B cell (primary cell): ENCODE data around the gene NEUROD2. TPM values are rescaled to one million over a fixed set of nuclear protein-coding genes. Genes with fewer than 3 reads are reported as not detected.

Experiments used
- ATAC-seq: fragments of 200-7000 bp; cut with Tn5 transposase; one replicate; pipeline ENCODE4 v1.10.0; 2021; ENCODE audit warnings: low read depth, mild to moderate bottlenecking, moderate number of reproducible peaks, moderate library complexity
- CTCF ChIA-PET: fragments of 350-600 bp; sonication (Branson Sonifier 250); formaldehyde crosslinking; loops from one replicate; lab custom pipeline; 2021; ENCODE audit warnings: antibody characterized with exemption, inconsistent platforms; lab: Charles Lee
- POLR2A ChIA-PET: fragments of 350-600 bp; sonication (Branson Sonifier 250); formaldehyde crosslinking; loops from one replicate; lab custom pipeline; 2021; ENCODE audit warnings: antibody characterized with exemption; lab: Charles Lee
- DNase-seq: peaks from one replicate; pipeline ENCODE4 v3.0.0; 2013
- H2AFZ ChIP-seq: 2 replicates; pipeline ENCODE4 v1.6.1; 2012; ENCODE audit warnings: mild to moderate bottlenecking, low read depth, low read length; ENCODE audit not compliant: insufficient read depth, poor library complexity, severe bottlenecking
- H3K27ac ChIP-seq, 2 donors: 1 replicate in 1 of 2; 2 replicates in 1 of 2; pipeline ENCODE4 v1.5.1; 2012 to 2013; ENCODE audit warnings: low read length in 2 of 2, mild to moderate bottlenecking in 2 of 2, moderate library complexity in 1 of 2
- H3K27me3 ChIP-seq, 4 experiments: fragments of 200-600 bp in 1 of 4; sonication (generic) in 1 of 4; replicated peaks in 1 of 4; 1 replicate in 2 of 4; 2 replicates in 2 of 4; pipeline versions ENCODE4 v1.6.1 to v1.7.0; 2013 to 2016; ENCODE audit warnings: low read length in 3 of 4, mild to moderate bottlenecking in 2 of 4, mixed read lengths in 1 of 4, moderate library complexity in 1 of 4; ENCODE audit not compliant: insufficient read depth in 4 of 4, control insufficient read depth in 3 of 4; ENCODE audit errors: control extremely low read depth in 1 of 4
- H3K36me3 ChIP-seq, 2 experiments: replicated peaks in 1 of 2; 1 replicate in 1 of 2; 2 replicates in 1 of 2; pipeline versions ENCODE4 v1.6.1 to v1.7.1; 2013; ENCODE audit warnings: low read length in 1 of 2; ENCODE audit not compliant: insufficient read depth in 2 of 2, control insufficient read depth in 1 of 2; ENCODE audit errors: control extremely low read depth in 1 of 2, extremely low read depth in 1 of 2
- H3K4me1 ChIP-seq, 2 donors: fragments of 200-600 bp in 1 of 2; sonication (generic) in 1 of 2; 1 replicate in 1 of 2; 2 replicates in 1 of 2; pipeline versions ENCODE4 v1.5.1 to v1.6.1; 2013 to 2017; ENCODE audit warnings: low read length in 2 of 2; ENCODE audit not compliant: control insufficient read depth in 2 of 2, insufficient read depth in 2 of 2
- H3K4me2 ChIP-seq: replicated peaks from 2 replicates; pipeline ENCODE3; 2012; ENCODE audit warnings: mild to moderate bottlenecking, low read depth, low read length; ENCODE audit not compliant: poor library complexity, severe bottlenecking
- H3K4me3 ChIP-seq, 5 experiments: fragments of 200-600 bp in 1 of 5; sonication (generic) in 1 of 5; 1 replicate in 3 of 5; 2 replicates in 2 of 5; pipeline versions ENCODE4 v1.5.1 to v1.7.0; 2011 to 2016; ENCODE audit warnings: low read length in 4 of 5, mild to moderate bottlenecking in 4 of 5, low read depth in 2 of 5, control low read depth in 1 of 5, moderate library complexity in 1 of 5; ENCODE audit not compliant: insufficient read depth in 1 of 5; ENCODE audit errors: control extremely low read depth in 1 of 5, extremely low read depth in 1 of 5
- H3K79me2 ChIP-seq: fragments of 200-600 bp; sonication (generic); one replicate; pipeline ENCODE4 v1.6.0; 2016; ENCODE audit warnings: low read length; ENCODE audit not compliant: control insufficient read depth, insufficient read depth
- H3K9ac ChIP-seq: fragments of 200-600 bp; sonication (generic); 2 replicates; pipeline ENCODE4 v1.6.1; 2017; ENCODE audit warnings: mild to moderate bottlenecking, low read length, moderate library complexity
- H3K9me3 ChIP-seq, 3 donors: one replicate each; pipeline versions ENCODE4 v1.6.1 to v1.7.1; 2013; ENCODE audit warnings: low read length in 2 of 3; ENCODE audit not compliant: control insufficient read depth in 2 of 3, insufficient read depth in 1 of 3; ENCODE audit errors: control extremely low read depth in 1 of 3
- H4K20me1 ChIP-seq: 2 replicates; pipeline ENCODE4 v1.6.0; 2012; ENCODE audit warnings: mild to moderate bottlenecking, low read length; ENCODE audit not compliant: insufficient read depth, control insufficient read depth, poor library complexity, severe bottlenecking
- H3K27ac Mint-ChIP-seq: one replicate; pipeline ENCODE4 v1.8.0; 2021; ENCODE audit warnings: mixed read lengths
- H3K27me3 Mint-ChIP-seq: one replicate; pipeline ENCODE4 v1.8.0; 2021; ENCODE audit warnings: mixed read lengths
- H3K4me1 Mint-ChIP-seq: one replicate; pipeline ENCODE4 v1.8.0; 2021; ENCODE audit warnings: mixed read lengths
- H3K4me3 Mint-ChIP-seq: one replicate; pipeline ENCODE4 v1.8.0; 2021; ENCODE audit warnings: mixed read lengths
- H3K9me3 Mint-ChIP-seq: one replicate; pipeline ENCODE4 v1.8.0; 2022; ENCODE audit warnings: mixed read lengths; ENCODE audit not compliant: insufficient read depth
- CTCF ChIP-seq: fragments of 200-600 bp; IDR thresholded peaks from one replicate; pipeline ENCODE4 v1.8.0; 2022; ENCODE audit warnings: antibody characterized with exemption, mild to moderate bottlenecking
- EZH2 ChIP-seq: IDR thresholded peaks from 2 replicates; pipeline ENCODE4 v1.6.1; 2012; ENCODE audit warnings: borderline replicate concordance, low read depth, mild to moderate bottlenecking, moderate library complexity, low read length; ENCODE audit not compliant: insufficient read depth, poor library complexity, severe bottlenecking
- WGBS: methylation state at CpG from one replicate; pipeline ENCODE4 v1.1.5; 2013; ENCODE audit warnings: missing lambda C conversion rate; ENCODE audit not compliant: insufficient coverage; 5-methylcytosine and 5-hydroxymethylcytosine counted together
- intact Hi-C: fragments of 100-400 bp; cut with micrococcal nuclease; formaldehyde crosslinking; loops from one replicate; pipeline ENCODE4 v1.10.0; 2022
- polyA plus RNA-seq: library from polyadenylated mRNA; depleted of rRNA; stranded (reverse); fragments of >200 nt; gene quantifications from 2 replicates; pipeline ENCODE4 v1.2.3, GENCODE V29; 2012
- total RNA-seq, 2 donors: library from RNA; stranded (reverse); fragments of 120-200 nt in 1 of 2; gene quantifications; 1 replicate in 1 of 2; 2 replicates in 1 of 2; pipeline versions ENCODE4 v1.2.3 to v1.2.4, GENCODE V29; 2013 to 2022

The NEUROD2 gene
- total and polyA plus RNA-seq, 2 donors (not counting 1 experiment from before 2014, with no cell fraction given): 0.04 TPM; not detected in 1

DNA sequence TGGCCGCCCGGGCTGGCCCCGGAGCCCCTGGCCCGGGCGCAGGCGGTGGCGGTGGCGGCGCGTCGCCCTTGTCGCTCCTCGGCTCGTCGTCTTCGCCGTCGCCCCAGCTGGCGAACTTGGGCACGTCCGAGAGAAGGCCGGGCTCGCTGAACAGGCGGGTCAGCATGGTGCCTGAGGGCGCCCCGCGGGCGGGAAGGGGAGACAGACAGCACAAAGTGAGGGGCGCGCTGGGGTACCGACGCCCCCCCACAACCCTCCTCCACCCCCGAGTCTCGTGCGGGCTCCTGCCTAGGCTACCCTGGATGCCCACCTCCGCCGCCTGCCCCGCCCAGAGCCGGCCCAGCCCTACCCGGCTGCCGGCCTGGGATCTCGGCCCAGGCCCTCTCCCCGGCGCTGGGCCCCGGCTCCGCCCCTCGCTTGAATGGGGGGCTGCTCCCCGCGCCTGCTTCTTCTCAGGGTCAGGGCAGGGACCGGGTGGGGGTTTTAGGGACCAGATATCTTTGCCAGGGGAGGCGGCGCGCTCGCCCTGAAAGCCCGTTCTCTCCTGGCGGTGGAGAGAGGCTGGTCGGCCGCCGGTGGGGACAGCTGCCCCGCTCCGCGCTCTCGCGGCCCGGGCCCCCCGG lies 1.2 kb downstream of the NEUROD2 start:
- peak; percentile 54 for DNase-seq
- no peaks in the 10 kb centered on the region for H3K9me3 Mint-ChIP-seq
- TF ChIP-seq EZH2 (no peak), CTCF (no peak)

More for the DNA sequence above, 1.2 kb downstream of the NEUROD2 start:
- Histone ChIP-seq H3K4me1 (peaks cover 43 to 47% of the 10 kb centered on the region in 2 donors), H3K79me2 (no peaks in the 10 kb centered on the region), H3K9ac (peak overlapping the region; percentile 22), H3K4me2 (peak overlapping the region; percentile 83), H2AFZ (no peak overlapping the region), H3K27ac (no peak overlapping the region), H3K36me3 (no peaks in the 10 kb centered on the region), H3K27me3 (peaks cover 0 to 78% (median 62%) of the 10 kb centered on the region in 4 experiments), H4K20me1 (peaks cover 3% of the 10 kb centered on the region), H3K9me3 (peaks cover 0 to 41% (median 0%) of the 10 kb centered on the region in 3 donors), H3K4me3 (peak overlapping the region in 2 of 5 experiments; percentile 5 to 8)
- peak; percentile 19 for ATAC-seq
- ChIA-PET POLR2A (no interaction called here), CTCF (interaction anchor here (2.5 to 4.8 kb wide), 2 partner anchors 12 to 16 kb away, joined by 6 to 30 read pairs; no protein-coding TSS in a partner anchor)
- Mint-ChIP-seq H3K4me1 (peaks cover 32% of the 10 kb centered on the region), H3K4me3 (peak overlapping the region; percentile 59), H3K27me3 (peaks cover 58% of the 10 kb centered on the region), H3K27ac (no peak overlapping the region)
- 2% methylated on average over 65 of the region's 66 CpGs for WGBS
- intact Hi-C loops: no loop called here
